Muscle of leg (tissue), 11 donors: Measurements from ENCODE around the gene AGO4. TPM values are rescaled to one million over a fixed set of nuclear protein-coding genes. Genes with fewer than 3 reads are reported as not detected.
"Not testable (repeated sequence)": the region's sequence is repeated elsewhere in the genome, so short reads cannot be mapped to it uniquely, and the experiment has no call there.

Experiments
- DNase-seq: peaks from one replicate; pipeline ENCODE4 v3.0.0; 2013
- H3K27ac ChIP-seq: one replicate; pipeline ENCODE4 v1.5.1; 2013; ENCODE audit warnings: mild to moderate bottlenecking, low read length, control low read depth
- H3K27me3 ChIP-seq: one replicate; pipeline ENCODE4 v1.6.1; 2013; ENCODE audit warnings: low read length; ENCODE audit not compliant: control insufficient read depth, insufficient read depth
- H3K36me3 ChIP-seq: one replicate; pipeline ENCODE4 v1.6.1; 2013; ENCODE audit warnings: low read length; ENCODE audit not compliant: control insufficient read depth, insufficient read depth
- H3K4me1 ChIP-seq: one replicate; pipeline ENCODE4 v1.6.1; 2013; ENCODE audit warnings: low read length; ENCODE audit not compliant: control insufficient read depth, insufficient read depth
- H3K4me3 ChIP-seq: one replicate; pipeline ENCODE4 v1.5.1; 2013; ENCODE audit warnings: low read length, control low read depth
- H3K9me3 ChIP-seq: replicated peaks from 2 replicates; pipeline ENCODE4 v1.6.1; 2013; ENCODE audit warnings: low read depth, low read length; ENCODE audit not compliant: control insufficient read depth
- WGBS: methylation state at CpG from one replicate; pipeline ENCODE4 v1.1.5; 2013; ENCODE audit warnings: missing lambda C conversion rate; ENCODE audit not compliant: insufficient coverage; 5-methylcytosine and 5-hydroxymethylcytosine counted together
- polyA plus RNA-seq, 8 donors: library from polyadenylated mRNA; unstranded; fragments of 120-200 nt; gene quantifications; one replicate each; pipeline versions ENCODE4 v1.2.1 to v1.2.3, GENCODE V29; 2013; ENCODE audit warnings: inconsistent platforms in 1 of 8, low replicate concordance in 1 of 8; ENCODE audit not compliant: insufficient read length in 8 of 8, insufficient read depth in 1 of 8
- total RNA-seq: library from RNA; stranded (reverse); fragments of 120-200 nt; gene quantifications from one replicate; pipeline ENCODE4 v1.2.4, GENCODE V29; 2013

AGO4 gene
- total and polyA plus RNA-seq, 9 donors, result 9.6 to 14.3 (median 11.9) TPM

DNA sequence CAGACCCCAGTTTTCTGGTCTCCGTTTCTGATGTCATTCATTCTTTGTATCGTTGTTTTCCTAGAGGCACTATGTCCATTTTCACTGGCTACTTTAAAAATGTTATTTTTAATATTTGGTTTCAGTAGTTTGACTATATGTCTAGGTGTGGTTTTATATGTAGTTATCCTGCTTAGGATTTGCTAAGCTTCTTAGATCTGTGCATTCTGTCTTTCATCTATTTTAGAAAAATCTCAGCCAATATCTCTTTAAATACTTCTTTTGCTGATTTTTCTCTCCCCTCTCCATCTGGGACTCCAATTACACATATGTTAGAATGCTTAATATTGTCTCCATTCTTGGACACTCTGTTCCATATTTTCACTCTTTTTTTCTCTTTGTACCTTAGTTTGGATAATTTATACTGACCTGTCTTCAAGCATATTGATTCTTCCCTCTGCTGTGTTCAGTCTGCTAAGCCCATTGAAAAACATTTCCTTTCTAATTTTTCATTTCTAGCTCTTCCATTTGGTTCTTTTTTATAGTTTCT lies 24.7 kb upstream of the AGO4 start:
- Histone ChIP-seq H3K36me3 (no peaks in the 10 kb centered on the region), H3K27me3 (no peaks in the 10 kb centered on the region), H3K4me3 (no peak overlapping the region), H3K9me3 (no peaks in the 10 kb centered on the region), H3K27ac (no peak overlapping the region), H3K4me1 (no peaks in the 10 kb centered on the region)
- DNase-seq, result no peak
- WGBS, result no CpG with 5 or more reads among the region's 2 CpGs

GRCh38 chr1:35784364-35784763 lies 23.5 kb upstream of the AGO4 start:
- H3K27me3 ChIP-seq, H3K27ac ChIP-seq, H3K9me3 ChIP-seq, DNase-seq, H3K36me3 ChIP-seq, H3K4me3 ChIP-seq, H3K4me1 ChIP-seq: not testable (repeated sequence)
- WGBS, result 100% methylated on average over 1 of the region's 8 CpGs

DNA sequence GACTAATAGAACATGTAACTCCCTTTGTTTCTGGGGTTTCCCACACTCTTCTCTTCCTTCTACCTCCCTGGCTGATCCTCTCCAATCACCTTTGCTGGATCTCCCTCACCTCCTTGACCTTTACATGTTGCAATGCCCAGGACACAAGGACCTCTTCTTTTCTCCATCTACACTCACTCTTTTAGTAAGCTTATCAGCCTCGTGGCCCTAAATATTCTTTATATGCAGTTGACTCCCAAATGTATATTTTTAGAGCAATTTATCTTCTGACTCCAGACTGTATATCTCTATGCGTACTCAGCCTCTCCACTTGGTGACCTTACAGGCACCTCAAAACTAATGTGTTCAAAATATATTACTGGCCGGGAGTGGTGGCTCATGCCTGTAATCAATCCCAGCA lies 19.7 kb upstream of the AGO4 start:
- Histone ChIP-seq H3K4me1 (no peaks in the 10 kb centered on the region), H3K36me3 (no peaks in the 10 kb centered on the region), H3K27me3 (no peaks in the 10 kb centered on the region), H3K9me3 (no peaks in the 10 kb centered on the region), H3K27ac (no peak overlapping the region), H3K4me3 (no peak overlapping the region)
- WGBS, result 70% methylated on average over 2 of the region's 3 CpGs
- no peak for DNase-seq

DNA sequence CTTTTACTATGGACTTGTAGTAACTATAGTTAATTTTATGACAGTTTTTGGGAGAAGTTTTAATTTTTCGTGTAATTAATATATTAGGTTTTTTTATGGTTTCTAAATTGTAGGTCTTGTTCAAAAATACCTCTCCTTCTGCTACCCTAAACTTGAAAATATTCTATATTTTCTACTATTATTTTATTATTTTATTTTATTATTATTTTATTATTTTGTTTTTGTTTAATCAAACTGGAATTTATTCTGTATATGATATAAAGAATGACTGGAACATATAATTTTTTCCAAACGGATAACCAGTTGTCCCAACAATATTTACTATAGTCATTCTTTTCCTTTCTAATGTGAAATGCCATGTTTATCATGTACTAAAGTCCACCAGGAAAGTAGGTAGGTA lies 17.1 kb upstream of the AGO4 start:
- Histone ChIP-seq H3K9me3 (no peaks in the 10 kb centered on the region), H3K27ac (no peak overlapping the region), H3K27me3 (no peaks in the 10 kb centered on the region), H3K4me3 (no peak overlapping the region), H3K4me1 (no peaks in the 10 kb centered on the region), H3K36me3 (no peaks in the 10 kb centered on the region)
- no CpG with 5 or more reads among the region's 2 CpGs for WGBS
- no peak for DNase-seq

DNA sequence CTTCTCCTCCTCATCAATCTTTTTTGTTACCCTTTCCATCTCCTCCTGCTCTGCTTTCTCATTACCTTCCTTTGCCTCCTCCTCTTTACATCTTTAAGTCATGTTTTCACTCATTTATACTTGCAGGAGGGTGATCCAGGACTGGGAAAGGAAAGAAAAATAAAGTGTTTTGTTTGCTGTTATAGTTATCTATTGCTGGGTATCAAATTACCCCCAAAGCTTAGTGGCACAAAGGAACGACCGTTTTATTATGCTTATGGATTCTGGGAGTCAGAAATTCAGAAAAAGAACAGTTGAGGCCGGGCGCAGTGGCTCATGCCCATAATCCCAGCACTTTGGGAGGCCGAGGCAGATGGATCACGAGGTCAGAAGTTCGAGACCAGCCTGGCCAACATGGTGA lies 12.5 kb upstream of the AGO4 start:
- Histone ChIP-seq H3K4me3 (no peak overlapping the region), H3K9me3 (no peaks in the 10 kb centered on the region)
- 61% methylated on average over 4 of the region's 7 CpGs for WGBS

GRCh38 chr1:35797380-35797779 lies 10.4 kb upstream of the AGO4 start:
- Histone ChIP-seq H3K27ac (no peak overlapping the region), H3K36me3 (no peaks in the 10 kb centered on the region), H3K4me1 (no peaks in the 10 kb centered on the region), H3K27me3 (no peaks in the 10 kb centered on the region), H3K4me3 (no peak overlapping the region), H3K9me3 (no peaks in the 10 kb centered on the region)
- DNase-seq, result no peak
- WGBS, result no CpG with 5 or more reads among the region's 5 CpGs

More for the DNA sequence above, 12.5 kb upstream of the AGO4 start:
- Histone ChIP-seq H3K27ac (no peak overlapping the region), H3K27me3 (no peaks in the 10 kb centered on the region), H3K36me3 (no peaks in the 10 kb centered on the region), H3K4me1 (no peaks in the 10 kb centered on the region)
- no peak for DNase-seq

- not testable (repeated sequence) for H3K4me3 ChIP-seq, H3K9me3 ChIP-seq, H3K36me3 ChIP-seq, H3K27me3 ChIP-seq, DNase-seq, H3K4me1 ChIP-seq, H3K27ac ChIP-seq
- WGBS, result no CpG with 5 or more reads among the region's 2 CpGs
Observed at GRCh38 chr1:35798019-35798418, 9.8 kb upstream of the AGO4 start.

GRCh38 chr1:35800167-35800887 lies 7.5 kb upstream of the AGO4 start:
- 86% methylated on average over 5 of the region's 11 CpGs for WGBS
- not testable (repeated sequence) for H3K36me3 ChIP-seq, H3K27me3 ChIP-seq, H3K9me3 ChIP-seq, H3K4me1 ChIP-seq, H3K27ac ChIP-seq, H3K4me3 ChIP-seq
- peak; percentile 58 for DNase-seq

GRCh38 chr1:35808450-35809113 lies 766 bp downstream of the AGO4 start:
- DNase-seq, result peak; percentile 32
- H3K4me3 ChIP-seq, result peak overlapping the region; percentile 90
- WGBS, result 0% methylated on average over 49 of the region's 49 CpGs
- H3K4me1 ChIP-seq, result peaks cover 14% of the 10 kb centered on the region
- peak overlapping the region; percentile 79 for H3K27ac ChIP-seq
- no peaks in the 10 kb centered on the region for H3K36me3 ChIP-seq
- no peaks in the 10 kb centered on the region for H3K27me3 ChIP-seq
- no peaks in the 10 kb centered on the region for H3K9me3 ChIP-seq

- Histone ChIP-seq H3K36me3 (no peaks in the 10 kb centered on the region), H3K27ac (peak overlapping the region; percentile 79), H3K9me3 (no peaks in the 10 kb centered on the region), H3K27me3 (no peaks in the 10 kb centered on the region), H3K4me3 (peak overlapping the region; percentile 90), H3K4me1 (peaks cover 14% of the 10 kb centered on the region)
- no CpG with 5 or more reads among the region's 7 CpGs for WGBS
- no peak for DNase-seq
Observed at GRCh38 chr1:35809114-35810095, 1.6 kb downstream of the AGO4 start.
